Mammary epithelial cell (primary cell): ENCODE measurements around the gene ATP2C1.

ENCODE experiments used
- CTCF ChIP-seq, 2 donors: IDR thresholded peaks in 1 of 2; conservative IDR thresholded peaks in 1 of 2; 2 replicates each; pipeline ENCODE4 v1.5.1; 2011 to 2012; ENCODE audit warnings: inconsistent platforms in 2 of 2, low read length in 2 of 2, mild to moderate bottlenecking in 2 of 2, control low read depth in 1 of 2, low read depth in 1 of 2; ENCODE audit not compliant: insufficient read depth in 1 of 2; ENCODE audit errors: extremely low read depth in 1 of 2
- EZH2 ChIP-seq: IDR thresholded peaks from 2 replicates; pipeline ENCODE4 v1.6.1; 2012; ENCODE audit warnings: low read length, inconsistent platforms, borderline replicate concordance

GRCh38 chr3:130851277-130851676 lies 42.6 kb upstream of the ATP2C1 start:
- TF ChIP-seq CTCF (conservative IDR thresholded peaks at IDR 0.05 in 1 of 2, IDR thresholded peaks at IDR 0.05 in 1 of 2; ENCODE audit: extremely low read depth in 1 of 2, insufficient read depth in 1 of 2, low read depth in 1 of 2, low read length in 2 of 2), result no peak
- no peak for TF ChIP-seq EZH2
